ENCODE data around the gene ZEB2.

The ZEB2 gene

GRCh38 chr2:144464730-144465129 lies 55.2 kb downstream of the ZEB2 start:
- peaks cover 24% of the 10 kb centered on the region for H3K36me3 Mint-ChIP-seq

DNA sequence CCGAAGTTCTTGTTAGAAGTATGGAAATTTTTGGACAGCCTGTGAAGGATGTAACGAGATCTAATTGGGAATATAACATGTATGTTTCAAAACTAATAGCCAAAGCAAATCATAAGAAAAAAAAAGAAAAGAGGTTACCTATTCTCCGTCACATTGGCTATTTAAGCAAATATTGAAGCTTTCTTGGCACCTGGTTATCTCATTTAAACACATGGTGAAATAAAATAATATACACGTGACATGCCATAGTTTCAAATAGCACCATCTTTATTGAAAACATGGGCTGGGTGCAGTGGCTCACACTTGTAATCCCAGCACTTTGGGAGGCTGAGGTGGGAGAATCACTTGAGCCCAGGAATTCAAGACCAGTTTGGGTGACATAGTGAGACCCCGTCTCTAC lies 56.7 kb downstream of the ZEB2 start:
- no peak for ATAC-seq
- no peaks in the 10 kb centered on the region for H3K27me3 Mint-ChIP-seq
- peaks cover 22% of the 10 kb centered on the region for H3K36me3 Mint-ChIP-seq
- no peak overlapping the region for H3K4me3 Mint-ChIP-seq
- H3K27ac Mint-ChIP-seq: peak overlapping the region; percentile 7
- no peaks in the 10 kb centered on the region for H3K9me3 Mint-ChIP-seq
- peaks cover 51% of the 10 kb centered on the region for H3K4me1 Mint-ChIP-seq

More at GRCh38 chr2:144464730-144465129, 55.2 kb downstream of the ZEB2 start:
- no peak for ATAC-seq
- no peaks in the 10 kb centered on the region for H3K27me3 Mint-ChIP-seq
- no peaks in the 10 kb centered on the region for H3K9me3 Mint-ChIP-seq
- peaks cover 47% of the 10 kb centered on the region for H3K4me1 Mint-ChIP-seq
- H3K27ac Mint-ChIP-seq: no peak overlapping the region
- H3K4me3 Mint-ChIP-seq: no peak overlapping the region

GRCh38 chr2:144462266-144462665 lies 57.7 kb downstream of the ZEB2 start:
- ATAC-seq: no peak
- no peaks in the 10 kb centered on the region for H3K27me3 Mint-ChIP-seq
- peak overlapping the region; percentile 49 for H3K27ac Mint-ChIP-seq
- H3K36me3 Mint-ChIP-seq: peaks cover 14% of the 10 kb centered on the region
- H3K9me3 Mint-ChIP-seq: no peaks in the 10 kb centered on the region
- peaks cover 53% of the 10 kb centered on the region for H3K4me1 Mint-ChIP-seq
- no peak overlapping the region for H3K4me3 Mint-ChIP-seq

DNA sequence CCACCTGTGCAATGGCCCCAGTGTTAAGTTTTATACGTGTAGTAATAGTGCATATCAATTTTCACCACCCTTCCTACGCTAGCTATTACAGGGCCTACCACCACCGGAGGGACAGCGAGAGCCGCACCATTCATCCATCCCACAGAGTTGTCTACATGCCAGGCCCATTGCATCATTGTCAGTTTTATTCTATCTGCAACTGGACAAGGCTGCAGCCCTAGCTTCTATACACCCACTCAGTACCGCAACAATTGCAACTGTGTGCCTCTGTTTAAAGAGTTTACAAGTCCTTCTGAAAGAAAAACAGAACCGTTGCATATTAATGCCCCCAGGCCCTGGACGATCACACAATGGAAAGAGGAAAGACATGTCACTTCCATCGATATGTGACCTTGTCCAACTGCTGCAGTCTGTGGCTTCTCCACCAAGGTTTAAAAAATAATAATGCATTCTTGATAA lies 58.6 kb downstream of the ZEB2 start:
- Mint-ChIP-seq H3K4me1 (peaks cover 63% of the 10 kb centered on the region), H3K27ac (no peak overlapping the region), H3K36me3 (peaks cover 14% of the 10 kb centered on the region), H3K27me3 (no peaks in the 10 kb centered on the region), H3K9me3 (no peaks in the 10 kb centered on the region), H3K4me3 (no peak overlapping the region)
- no peak for ATAC-seq

DNA sequence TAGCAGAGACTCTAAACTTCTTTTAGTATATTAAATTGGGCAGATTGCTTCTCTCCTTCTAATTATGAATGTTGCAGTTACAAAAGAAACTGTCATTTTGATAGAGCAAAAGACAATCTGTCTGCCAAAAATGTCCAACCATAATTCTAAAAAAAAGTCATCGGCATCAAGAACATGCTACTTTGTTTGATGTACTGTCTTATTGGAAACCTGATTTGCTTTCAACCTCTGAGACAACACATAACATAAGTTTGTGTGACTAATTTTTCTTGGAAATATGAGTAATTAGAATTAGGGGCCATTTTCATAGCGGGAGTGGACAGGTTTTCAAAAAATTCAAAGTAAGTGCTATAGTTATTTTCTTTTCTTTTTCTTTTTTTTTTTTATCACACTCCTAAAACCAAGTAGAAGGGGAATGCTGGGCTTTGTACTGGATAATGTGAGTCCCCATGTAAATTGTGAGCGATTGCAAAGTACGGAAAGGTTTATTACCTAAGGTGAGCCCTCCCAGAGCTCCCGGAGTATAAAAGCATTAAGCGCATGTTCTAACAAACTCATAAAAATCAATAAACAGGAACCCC lies 59.1 kb downstream of the ZEB2 start:
- ATAC-seq: no peak
- Mint-ChIP-seq H3K36me3 (peaks cover 14% of the 10 kb centered on the region), H3K4me1 (peaks cover 68% of the 10 kb centered on the region), H3K27me3 (no peaks in the 10 kb centered on the region), H3K4me3 (no peak overlapping the region), H3K9me3 (no peaks in the 10 kb centered on the region), H3K27ac (no peak overlapping the region)

- Mint-ChIP-seq H3K27me3 (no peaks in the 10 kb centered on the region), H3K4me3 (peak overlapping the region; percentile 21), H3K4me1 (peaks cover 77% of the 10 kb centered on the region), H3K9me3 (no peaks in the 10 kb centered on the region), H3K36me3 (peaks cover 14% of the 10 kb centered on the region), H3K27ac (peak overlapping the region; percentile 53)
- peak; percentile 67 for ATAC-seq
Measured at GRCh38 chr2:144459937-144460336, 60.0 kb downstream of the ZEB2 start.

- peaks cover 83% of the 10 kb centered on the region for H3K4me1 Mint-ChIP-seq
- ATAC-seq: no peak
- peaks cover 14% of the 10 kb centered on the region for H3K36me3 Mint-ChIP-seq
- no peak overlapping the region for H3K4me3 Mint-ChIP-seq
- no peaks in the 10 kb centered on the region for H3K9me3 Mint-ChIP-seq
- H3K27me3 Mint-ChIP-seq: no peaks in the 10 kb centered on the region
- peak overlapping the region; percentile 53 for H3K27ac Mint-ChIP-seq
Measured at GRCh38 chr2:144459286-144459685, 60.6 kb downstream of the ZEB2 start.

GRCh38 chr2:144458541-144458940 lies 61.4 kb downstream of the ZEB2 start:
- Mint-ChIP-seq H3K4me3 (peak overlapping the region; percentile 19), H3K36me3 (peaks cover 10% of the 10 kb centered on the region), H3K9me3 (no peaks in the 10 kb centered on the region), H3K27me3 (no peaks in the 10 kb centered on the region), H3K27ac (peak overlapping the region; percentile 53), H3K4me1 (peaks cover 85% of the 10 kb centered on the region)
- ATAC-seq: no peak

- Mint-ChIP-seq H3K9me3 (no peaks in the 10 kb centered on the region), H3K4me3 (no peak overlapping the region), H3K27ac (peak overlapping the region; percentile 6), H3K4me1 (peaks cover 88% of the 10 kb centered on the region), H3K36me3 (no peaks in the 10 kb centered on the region), H3K27me3 (no peaks in the 10 kb centered on the region)
- peak; percentile 95 for ATAC-seq
Measured at GRCh38 chr2:144456680-144457079, 63.2 kb downstream of the ZEB2 start.

GRCh38 chr2:144455987-144456386 lies 63.9 kb downstream of the ZEB2 start:
- H3K4me1 Mint-ChIP-seq: peaks cover 81% of the 10 kb centered on the region
- no peak for ATAC-seq
- no peaks in the 10 kb centered on the region for H3K27me3 Mint-ChIP-seq
- H3K27ac Mint-ChIP-seq: peak overlapping the region; percentile 6
- no peaks in the 10 kb centered on the region for H3K36me3 Mint-ChIP-seq
- no peaks in the 10 kb centered on the region for H3K9me3 Mint-ChIP-seq
- H3K4me3 Mint-ChIP-seq: no peak overlapping the region

DNA sequence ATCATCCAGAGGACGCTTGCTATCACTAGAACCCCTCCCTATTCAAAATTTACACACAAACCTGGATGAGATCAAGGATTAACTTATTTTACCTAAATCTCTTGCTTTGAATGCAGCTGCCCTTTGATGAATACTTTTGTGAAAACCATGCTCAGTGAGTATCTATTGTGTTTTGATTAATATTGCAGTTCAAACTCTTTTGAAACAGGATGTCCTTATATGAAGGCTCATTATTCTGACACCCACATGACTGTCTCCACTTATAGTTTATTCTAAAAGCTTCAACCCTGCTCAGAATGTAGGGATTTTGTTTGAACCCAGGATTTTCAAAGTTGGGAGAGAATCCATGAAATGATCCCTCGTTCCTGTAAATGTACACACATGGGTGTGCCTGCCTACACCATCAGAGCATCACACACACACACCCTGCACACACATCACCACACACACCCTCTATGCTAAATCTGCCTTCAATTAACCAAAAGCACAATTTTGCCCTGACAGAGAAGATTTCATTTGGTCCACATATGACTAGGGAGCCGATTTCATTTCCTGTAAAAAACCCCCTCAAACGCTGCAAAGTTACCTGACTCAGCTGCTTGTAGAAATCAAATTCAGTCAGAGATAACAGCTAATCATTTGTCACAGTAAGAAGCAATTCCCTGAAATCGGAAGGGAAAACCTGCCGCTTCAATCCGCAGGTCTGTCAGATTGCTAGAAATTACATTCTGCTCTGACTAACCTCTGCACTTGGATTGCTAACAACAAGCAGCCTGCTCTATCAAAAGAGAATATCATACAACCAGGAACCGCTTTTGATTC lies 65.2 kb downstream of the ZEB2 start:
- peaks cover 74% of the 10 kb centered on the region for H3K4me1 Mint-ChIP-seq
- H3K36me3 Mint-ChIP-seq: no peaks in the 10 kb centered on the region
- peak overlapping the region; percentile 6 for H3K27ac Mint-ChIP-seq
- ATAC-seq: peak; percentile 60
- H3K9me3 Mint-ChIP-seq: no peaks in the 10 kb centered on the region
- peak overlapping the region; percentile 7 for H3K4me3 Mint-ChIP-seq
- no peaks in the 10 kb centered on the region for H3K27me3 Mint-ChIP-seq

DNA sequence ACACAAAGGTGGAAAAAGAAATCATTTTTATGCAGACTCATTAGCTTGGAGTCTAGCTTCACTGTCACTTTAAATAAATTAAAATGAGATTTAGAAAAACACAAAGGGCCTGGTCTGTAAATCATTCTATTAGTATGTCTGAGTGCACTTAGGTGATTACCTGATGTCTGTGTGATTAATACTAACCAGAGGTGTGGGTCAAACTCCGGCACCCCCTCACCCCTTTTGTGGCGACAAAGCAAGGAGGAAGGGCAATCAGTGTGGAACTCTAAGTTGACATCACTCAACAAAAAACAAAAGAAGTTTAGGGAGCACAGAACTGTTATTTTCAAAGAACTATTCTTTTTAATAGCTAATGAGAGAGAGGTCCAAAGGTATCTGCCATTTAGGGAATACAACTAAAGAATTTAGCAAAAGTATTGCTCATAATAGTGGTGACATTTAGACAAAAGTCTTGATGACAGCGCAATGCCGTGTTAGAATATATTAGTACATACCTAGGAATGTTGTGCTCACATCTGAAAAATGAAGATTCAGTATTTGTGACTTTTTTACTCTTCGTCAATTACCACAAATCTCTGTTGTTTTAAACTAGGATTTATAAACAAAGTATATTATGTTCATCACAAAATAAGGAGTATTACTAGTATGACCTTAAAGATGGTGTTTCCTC lies 66.3 kb downstream of the ZEB2 start:
- peaks cover 73% of the 10 kb centered on the region for H3K4me1 Mint-ChIP-seq
- no peak for ATAC-seq
- H3K27me3 Mint-ChIP-seq: no peaks in the 10 kb centered on the region
- H3K36me3 Mint-ChIP-seq: no peaks in the 10 kb centered on the region
- no peaks in the 10 kb centered on the region for H3K9me3 Mint-ChIP-seq
- H3K27ac Mint-ChIP-seq: no peak overlapping the region
- no peak overlapping the region for H3K4me3 Mint-ChIP-seq

- H3K27me3 Mint-ChIP-seq: no peaks in the 10 kb centered on the region
- H3K4me1 Mint-ChIP-seq: peaks cover 73% of the 10 kb centered on the region
- no peaks in the 10 kb centered on the region for H3K36me3 Mint-ChIP-seq
- H3K4me3 Mint-ChIP-seq: no peak overlapping the region
- H3K27ac Mint-ChIP-seq: peak overlapping the region; percentile 30
- ATAC-seq: no peak
- no peaks in the 10 kb centered on the region for H3K9me3 Mint-ChIP-seq
Measured at GRCh38 chr2:144452989-144453336, 67.0 kb downstream of the ZEB2 start.

DNA sequence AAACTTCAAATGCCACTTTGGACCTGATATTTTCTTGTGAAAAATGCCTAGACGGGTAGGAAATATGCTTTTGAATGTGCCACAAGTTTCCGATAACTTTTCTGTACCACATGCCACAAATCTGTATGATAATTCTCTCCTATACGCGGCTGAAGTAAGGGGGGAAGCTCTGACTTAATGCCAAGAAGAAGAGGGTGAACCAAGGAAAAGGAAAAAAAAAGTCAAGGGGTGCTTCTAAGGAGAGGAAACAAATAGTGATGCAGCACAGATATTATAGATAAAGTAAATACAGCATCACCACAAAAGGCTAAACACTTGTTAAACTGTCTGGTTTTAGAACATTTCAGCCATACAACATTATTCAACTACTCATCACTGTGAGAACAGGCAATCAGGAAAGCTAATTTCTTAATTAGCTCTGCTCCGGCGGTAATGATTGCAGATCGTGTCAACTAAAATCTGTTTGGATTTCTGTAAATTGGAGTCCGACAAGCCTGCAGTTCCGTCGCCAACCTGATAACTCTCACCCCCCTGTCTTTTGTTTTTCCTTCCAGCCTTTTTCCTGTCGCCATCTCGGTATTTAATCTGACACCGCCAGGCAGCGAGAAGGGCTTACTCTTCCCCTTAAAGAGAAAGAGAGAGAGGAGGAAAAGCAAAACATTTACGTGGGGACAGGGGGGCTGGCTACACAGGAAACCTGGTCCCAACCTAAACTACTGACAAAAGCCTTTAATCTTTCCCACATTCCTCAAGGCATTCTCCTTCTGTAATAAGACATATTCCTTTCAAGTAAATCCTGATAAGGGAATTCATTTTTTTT lies 67.5 kb downstream of the ZEB2 start:
- no peak for ATAC-seq
- Mint-ChIP-seq H3K4me1 (peaks cover 71% of the 10 kb centered on the region), H3K36me3 (no peaks in the 10 kb centered on the region), H3K4me3 (peak overlapping the region; percentile 18), H3K27me3 (no peaks in the 10 kb centered on the region), H3K27ac (peak overlapping the region; percentile 30), H3K9me3 (no peaks in the 10 kb centered on the region)

GRCh38 chr2:144451443-144451842 lies 68.5 kb downstream of the ZEB2 start:
- Mint-ChIP-seq H3K4me3 (no peak overlapping the region), H3K4me1 (peaks cover 66% of the 10 kb centered on the region), H3K27me3 (no peaks in the 10 kb centered on the region), H3K27ac (no peak overlapping the region), H3K36me3 (peaks cover 1% of the 10 kb centered on the region), H3K9me3 (no peaks in the 10 kb centered on the region)
- ATAC-seq: no peak

Measured in stimulated activated memory B cell treated with anti-CD40 and anti-IgM and Interleukin-4, amounts not matched to agents 10 μg/mL and 1 μg/mL and 100 μg/mL, for 72 hours (primary cell).